Endothelial cell of umbilical vein (primary cell): ENCODE measurements around the gene SLC35D2. TPM values are rescaled to one million over a fixed set of nuclear protein-coding genes. Genes with fewer than 3 reads are reported as not detected.

Source experiments
- BruUV-seq: library from RNA; stranded (reverse); fragments of 400-500 nt; replicated peaks from 2 replicates; lab custom pipeline; 2021; lab: Mats Ljungman, UMichigan
- CTCF ChIA-PET: fragments of 300-600, 350-600 bp; sonication (Branson Sonifier 250); formaldehyde crosslinking; loops from one replicate; lab custom pipeline; 2021; ENCODE audit warnings: antibody characterized with exemption, inconsistent platforms; lab: Charles Lee
- POLR2A ChIA-PET: fragments of 300-600, 350-600 bp; sonication (Branson Sonifier 250); formaldehyde crosslinking; loops from one replicate; lab custom pipeline; 2021; ENCODE audit warnings: antibody characterized with exemption, inconsistent platforms; lab: Charles Lee
- DNase-seq: peaks from one replicate; pipeline ENCODE4 v3.0.0-alpha.2; 2011; ENCODE audit warnings: low read depth, low spot score
- FAIRE-seq: peaks from 2 replicates; lab custom pipeline; 2011; peaks lifted over from hg19 to GRCh38; lab: Jason Lieb, UNC
- H2AFZ ChIP-seq: 2 replicates; pipeline ENCODE4 v1.6.0; 2012; ENCODE audit warnings: low read depth, low read length, control low read depth, inconsistent platforms
- H3K27ac ChIP-seq: 2 replicates; pipeline ENCODE4 v1.5.1; 2011; ENCODE audit warnings: low read depth, mild to moderate bottlenecking, control low read depth, low read length, moderate library complexity; ENCODE audit not compliant: insufficient read depth
- H3K27me3 ChIP-seq, 2 experiments: 2 replicates each; pipeline versions ENCODE4 v1.6.0 to v1.6.1; 2011; ENCODE audit warnings: low read length in 2 of 2, mixed read lengths in 1 of 2; ENCODE audit not compliant: control insufficient read depth in 2 of 2, insufficient read depth in 2 of 2
- H3K36me3 ChIP-seq, 2 experiments: 2 replicates in 1 of 2; 3 replicates in 1 of 2; pipeline ENCODE4 v1.5.1; 2011; ENCODE audit warnings: low read length in 2 of 2, mild to moderate bottlenecking in 1 of 2, moderate library complexity in 1 of 2; ENCODE audit not compliant: control insufficient read depth in 2 of 2, insufficient read depth in 2 of 2; ENCODE audit errors: extremely low read depth in 1 of 2
- H3K4me1 ChIP-seq: 3 replicates; pipeline ENCODE4 v1.5.1; 2011; ENCODE audit warnings: mild to moderate bottlenecking, low read length; ENCODE audit not compliant: control insufficient read depth, insufficient read depth; ENCODE audit errors: extremely low read depth
- H3K4me2 ChIP-seq: 2 replicates; pipeline ENCODE4 v1.6.1; 2011; ENCODE audit warnings: low read length, control low read depth, mixed read lengths; ENCODE audit not compliant: insufficient read depth
- H3K4me3 ChIP-seq, 3 experiments: fragments of 200-600 bp in 1 of 3; sonication (generic), shearing (Covaris generic) in 1 of 3; replicated peaks in 1 of 3; 2 replicates each; pipeline ENCODE4 v1.5.1; 2011 to 2016; ENCODE audit warnings: control low read depth in 3 of 3, low read length in 3 of 3, mild to moderate bottlenecking in 2 of 3, inconsistent platforms in 1 of 3, low read depth in 1 of 3, moderate library complexity in 1 of 3; ENCODE audit not compliant: insufficient read depth in 1 of 3
- H3K79me2 ChIP-seq: 2 replicates; pipeline ENCODE4 v1.6.0; 2012; ENCODE audit warnings: low read length, inconsistent platforms; ENCODE audit not compliant: control insufficient read depth, insufficient read depth
- H3K9ac ChIP-seq: replicated peaks from 2 replicates; pipeline ENCODE3; 2011; ENCODE audit warnings: low read length, control low read depth; ENCODE audit not compliant: insufficient read depth; ENCODE audit errors: extremely low read depth
- H3K9me1 ChIP-seq: replicated peaks from 3 replicates; pipeline ENCODE4 v1.6.0; 2011; ENCODE audit warnings: mild to moderate bottlenecking, low read length; ENCODE audit not compliant: control insufficient read depth, insufficient read depth; ENCODE audit errors: extremely low read depth
- H3K9me3 ChIP-seq: replicated peaks from 2 replicates; pipeline ENCODE4 v1.5.1; 2012; ENCODE audit warnings: low read length, inconsistent platforms; ENCODE audit not compliant: control insufficient read depth, insufficient read depth
- H4K20me1 ChIP-seq: replicated peaks from 2 replicates; pipeline ENCODE3; 2011; ENCODE audit warnings: mild to moderate bottlenecking, low read length; ENCODE audit not compliant: control insufficient read depth, insufficient read depth; ENCODE audit errors: extremely low read depth
- EZH2 ChIP-seq: IDR thresholded peaks from 2 replicates; pipeline ENCODE4 v1.6.1; 2012; ENCODE audit warnings: borderline replicate concordance, low read depth, mild to moderate bottlenecking, moderate library complexity, low read length, inconsistent platforms; ENCODE audit not compliant: severe bottlenecking
- FOS ChIP-seq: IDR thresholded peaks from 2 replicates; pipeline ENCODE4 v1.6.1; 2011; ENCODE audit warnings: mild to moderate bottlenecking, low read length, moderate library complexity, borderline replicate concordance; ENCODE audit not compliant: insufficient read depth
- GATA2 ChIP-seq: IDR thresholded peaks from 2 replicates; pipeline ENCODE4 v1.7.0; 2011; ENCODE audit warnings: low read depth, mild to moderate bottlenecking, moderate library complexity, mixed read lengths, low read length; ENCODE audit not compliant: insufficient read length, insufficient read depth
- JUN ChIP-seq: IDR thresholded peaks from 2 replicates; pipeline ENCODE4 v1.6.1; 2011; ENCODE audit warnings: borderline replicate concordance, low read depth; ENCODE audit not compliant: insufficient read length, insufficient read depth
- MYC ChIP-seq: IDR thresholded peaks from one replicate; pipeline ENCODE4 v1.6.1; 2011; ENCODE audit warnings: mild to moderate bottlenecking, low read depth, low read length
- POLR2A ChIP-seq: IDR thresholded peaks from 2 replicates; pipeline ENCODE4 v1.6.1; 2012; ENCODE audit warnings: low read depth, mild to moderate bottlenecking, control low read depth, low read length
- POLR2AphosphoS5 ChIP-seq: IDR thresholded peaks from 2 replicates; pipeline ENCODE4 v1.6.1; 2012; ENCODE audit warnings: low read depth, mild to moderate bottlenecking, control low read depth, low read length, moderate library complexity; ENCODE audit not compliant: insufficient read depth
- dilution Hi-C: fragments of 300-500 bp; cut with MboI; formaldehyde crosslinking; loops from one replicate; pipeline ENCODE4 v1.15.0; 2019; ENCODE audit warnings: low sequenced_read_pairs; ENCODE audit not compliant: extremely low pct_ligation_motif_present
- intact Hi-C: fragments of 100-400 bp; cut with micrococcal nuclease; formaldehyde crosslinking; loops from one replicate; pipeline ENCODE4 v1.10.0; 2022
- polyA plus RNA-seq, 4 experiments: library from polyadenylated mRNA; depleted of rRNA in 3 of 4; stranded (reverse) in 3 of 4; unstranded in 1 of 4; fragments of >200 nt; gene quantifications; 2 replicates each; pipeline versions ENCODE4 v1.2.1 to v1.2.3, GENCODE V29; 2011 to 2012; ENCODE audit warnings: missing spikeins in 1 of 4
- total RNA-seq: library from RNA; stranded (reverse); gene quantifications from 2 replicates; pipeline ENCODE4 v1.2.3, GENCODE V29; 2021
- TF ChIP-seq, protein P1 (sequence below), 2 donors: IDR thresholded peaks; 1 replicate in 1 of 2; 2 replicates in 1 of 2; pipeline ENCODE4 v1.5.1; 2011; ENCODE audit warnings: low read length in 2 of 2, mild to moderate bottlenecking in 2 of 2, moderate library complexity in 2 of 2, control low read depth in 1 of 2, inconsistent platforms in 1 of 2, low read depth in 1 of 2; ENCODE audit not compliant: insufficient read depth in 1 of 2; ENCODE audit errors: extremely low read depth in 1 of 2
- TF ChIP-seq, protein P2 (sequence below): IDR thresholded peaks from 2 replicates; pipeline ENCODE4 v1.6.1; 2011; ENCODE audit not compliant: insufficient read depth, insufficient read length

SLC35D2 gene
- total and polyA plus RNA-seq, 2 donors (not counting 3 experiments of a cell fraction or from before 2014, with no cell fraction given), result 21.1 to 29.9 TPM

DNA sequence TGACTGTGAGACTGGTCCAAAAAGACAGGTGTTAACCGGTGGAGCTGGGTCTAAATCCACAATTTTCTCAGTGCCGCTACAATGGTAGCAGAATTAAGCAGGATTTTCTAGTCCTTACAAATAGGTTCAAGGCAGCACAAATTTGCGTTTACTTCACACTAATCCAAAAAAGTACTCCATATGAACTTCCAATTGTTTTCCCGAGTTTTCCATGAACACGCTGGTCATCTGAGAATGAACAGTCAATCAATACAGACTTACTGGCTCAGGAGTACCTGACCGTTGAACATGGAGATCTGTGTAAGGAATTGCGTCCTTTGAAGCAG is 709 bp downstream of the SLC35D2 start:
- dilution Hi-C loops, result no loop called here
- peak overlapping the region; percentile 68 to 79 (median 69) for H3K4me3 ChIP-seq
- DNase-seq (no peak), FAIRE-seq (no peak)
- peak overlapping the region; percentile 88 for H3K4me2 ChIP-seq
- CTCF ChIA-PET, result interaction anchor here (0.5 to 2.2 kb wide), 4 partner anchors 38 to 284 kb away, joined by 3 to 13 read pairs (median 4); no protein-coding TSS in a partner anchor
- H3K9me3 ChIP-seq, result no peaks in the 10 kb centered on the region
- peak overlapping the region; percentile 81 for H3K9ac ChIP-seq
- peak overlapping the region; percentile 9 for H3K27ac ChIP-seq
- BruUV-seq, result TSS peak; percentile 71
- no peaks in the 10 kb centered on the region for H3K9me1 ChIP-seq
- TF ChIP-seq, protein P1, sequence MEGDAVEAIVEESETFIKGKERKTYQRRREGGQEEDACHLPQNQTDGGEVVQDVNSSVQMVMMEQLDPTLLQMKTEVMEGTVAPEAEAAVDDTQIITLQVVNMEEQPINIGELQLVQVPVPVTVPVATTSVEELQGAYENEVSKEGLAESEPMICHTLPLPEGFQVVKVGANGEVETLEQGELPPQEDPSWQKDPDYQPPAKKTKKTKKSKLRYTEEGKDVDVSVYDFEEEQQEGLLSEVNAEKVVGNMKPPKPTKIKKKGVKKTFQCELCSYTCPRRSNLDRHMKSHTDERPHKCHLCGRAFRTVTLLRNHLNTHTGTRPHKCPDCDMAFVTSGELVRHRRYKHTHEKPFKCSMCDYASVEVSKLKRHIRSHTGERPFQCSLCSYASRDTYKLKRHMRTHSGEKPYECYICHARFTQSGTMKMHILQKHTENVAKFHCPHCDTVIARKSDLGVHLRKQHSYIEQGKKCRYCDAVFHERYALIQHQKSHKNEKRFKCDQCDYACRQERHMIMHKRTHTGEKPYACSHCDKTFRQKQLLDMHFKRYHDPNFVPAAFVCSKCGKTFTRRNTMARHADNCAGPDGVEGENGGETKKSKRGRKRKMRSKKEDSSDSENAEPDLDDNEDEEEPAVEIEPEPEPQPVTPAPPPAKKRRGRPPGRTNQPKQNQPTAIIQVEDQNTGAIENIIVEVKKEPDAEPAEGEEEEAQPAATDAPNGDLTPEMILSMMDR (IDR thresholded peaks at IDR 0.05; ENCODE audit: extremely low read depth in 1 of 2, insufficient read depth in 1 of 2, low read depth in 1 of 2, low read length in 2 of 2), result no peak
- TF ChIP-seq POLR2A, result no peak
- no peak for TF ChIP-seq JUN
- TF ChIP-seq, protein P2, sequence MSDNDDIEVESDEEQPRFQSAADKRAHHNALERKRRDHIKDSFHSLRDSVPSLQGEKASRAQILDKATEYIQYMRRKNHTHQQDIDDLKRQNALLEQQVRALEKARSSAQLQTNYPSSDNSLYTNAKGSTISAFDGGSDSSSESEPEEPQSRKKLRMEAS, result no peak
- no peak for TF ChIP-seq MYC
- TF ChIP-seq FOS, result no peak
- TF ChIP-seq EZH2, result no peak
- TF ChIP-seq GATA2, result no peak
- TF ChIP-seq POLR2AphosphoS5, result no peak
- POLR2A ChIA-PET, result no interaction called here
- no peaks in the 10 kb centered on the region for H4K20me1 ChIP-seq
- H3K79me2 ChIP-seq, result peaks cover 30% of the 10 kb centered on the region
- peaks cover 0 to 2% of the 10 kb centered on the region in 2 experiments for H3K36me3 ChIP-seq
- H2AFZ ChIP-seq, result peak overlapping the region; percentile 56
- H3K27me3 ChIP-seq, result no peaks in the 10 kb centered on the region
- intact Hi-C loops, result loop anchor here (1.0 to 2.0 kb wide), 4 partner anchors 35 to 68 kb away; partner anchors contain the start of genes HABP4 and ZNF367
- H3K4me1 ChIP-seq, result peaks cover 21% of the 10 kb centered on the region
